Stimulated activated CD4-positive, alpha-beta T cell treated with anti-CD3 and anti-CD28 coated beads, Interleukin-2, amount 100 ng/mL, for 48 hours (primary cell): ENCODE results near the gene TRAF3IP1.
A peak's percentile ranks its signal among the peaks of the same experiment; 100 is the strongest.
"Not testable (repeated sequence)": the region's sequence is repeated elsewhere in the genome, so short reads cannot be mapped to it uniquely, and the experiment has no call there.

ENCODE experiments used
- DNase-seq, 2 donors: peaks; one replicate each; pipeline ENCODE4 v3.0.0-alpha.2; 2020

The TRAF3IP1 gene

GRCh38 chr2:238320246-238320647 lies at the start of gene TRAF3IP1:
Gene TRAF3IP1, plus strand, starts transcription at chr2:238320518. Its CDS starts 145 bp downstream, at chr2:238320663.
- DNase-seq: peak; percentile 80

- DNase-seq: no peak
These were observed 49.7 kb upstream of the TRAF3IP1 start for GRCh38 chr2:238270606-238271005.

GRCh38 chr2:238271061-238271554 lies 49.2 kb upstream of the TRAF3IP1 start:
- DNase-seq: no peak

GRCh38 chr2:238271686-238272085 lies 48.6 kb upstream of the TRAF3IP1 start:
- DNase-seq: not testable (repeated sequence)

GRCh38 chr2:238272156-238272555 lies 48.2 kb upstream of the TRAF3IP1 start:
- no peak for DNase-seq

GRCh38 chr2:238273433-238273832 lies 46.9 kb upstream of the TRAF3IP1 start:
- not testable (repeated sequence) for DNase-seq

GRCh38 chr2:238274152-238274865 lies 46.0 kb upstream of the TRAF3IP1 start:
- DNase-seq: no peak

- DNase-seq: no peak
These were observed 42.6 kb upstream of the TRAF3IP1 start for GRCh38 chr2:238277695-238278094.

- no peak for DNase-seq
These were observed 41.5 kb upstream of the TRAF3IP1 start for GRCh38 chr2:238278626-238279323.

- DNase-seq: no peak
These were observed 41.0 kb upstream of the TRAF3IP1 start for GRCh38 chr2:238279324-238279682.

- DNase-seq: no peak
These were observed 40.1 kb upstream of the TRAF3IP1 start for GRCh38 chr2:238280083-238280825.

- DNase-seq: no peak
These were observed 38.4 kb upstream of the TRAF3IP1 start for GRCh38 chr2:238281826-238282480.

GRCh38 chr2:238282861-238283738 lies 37.2 kb upstream of the TRAF3IP1 start:
- no peak for DNase-seq

GRCh38 chr2:238284802-238285515 lies 35.4 kb upstream of the TRAF3IP1 start:
- no peak for DNase-seq

- DNase-seq: no peak
These were observed 34.6 kb upstream of the TRAF3IP1 start for GRCh38 chr2:238285653-238286082.

- DNase-seq: no peak
These were observed 34.2 kb upstream of the TRAF3IP1 start for GRCh38 chr2:238286095-238286494.

GRCh38 chr2:238286551-238286950 lies 33.8 kb upstream of the TRAF3IP1 start:
- DNase-seq: no peak

GRCh38 chr2:238286987-238287736 lies 33.2 kb upstream of the TRAF3IP1 start:
- peak; percentile 21 to 29 for DNase-seq

- DNase-seq: peak; percentile 22 to 40
These were observed 32.3 kb upstream of the TRAF3IP1 start, which contains the start of gene PER2 for GRCh38 chr2:238287737-238288649. Gene PER2, minus strand, starts transcription at chr2:238288610. Its CDS starts 10,674 bp downstream, at chr2:238277936.
